Endothelial cell of umbilical vein (primary cell): Measurements from ENCODE around the gene ATP2B2. TPM values are rescaled to one million over a fixed set of nuclear protein-coding genes. Genes with fewer than 3 reads are reported as not detected.

ENCODE experiments used
- BruUV-seq: library from RNA; stranded (reverse); fragments of 400-500 nt; replicated peaks from 2 replicates; lab custom pipeline; 2021; lab: Mats Ljungman, UMichigan
- CTCF ChIA-PET: fragments of 300-600, 350-600 bp; sonication (Branson Sonifier 250); formaldehyde crosslinking; loops from one replicate; lab custom pipeline; 2021; ENCODE audit warnings: antibody characterized with exemption, inconsistent platforms; lab: Charles Lee
- POLR2A ChIA-PET: fragments of 300-600, 350-600 bp; sonication (Branson Sonifier 250); formaldehyde crosslinking; loops from one replicate; lab custom pipeline; 2021; ENCODE audit warnings: antibody characterized with exemption, inconsistent platforms; lab: Charles Lee
- DNase-seq: peaks from one replicate; pipeline ENCODE4 v3.0.0-alpha.2; 2011; ENCODE audit warnings: low read depth, low spot score
- FAIRE-seq: peaks from 2 replicates; lab custom pipeline; 2011; peaks lifted over from hg19 to GRCh38; lab: Jason Lieb, UNC
- H2AFZ ChIP-seq: 2 replicates; pipeline ENCODE4 v1.6.0; 2012; ENCODE audit warnings: low read depth, low read length, control low read depth, inconsistent platforms
- H3K27ac ChIP-seq: 2 replicates; pipeline ENCODE4 v1.5.1; 2011; ENCODE audit warnings: low read depth, mild to moderate bottlenecking, control low read depth, low read length, moderate library complexity; ENCODE audit not compliant: insufficient read depth
- H3K27me3 ChIP-seq, 2 experiments: 2 replicates each; pipeline versions ENCODE4 v1.6.0 to v1.6.1; 2011; ENCODE audit warnings: low read length in 2 of 2, mixed read lengths in 1 of 2; ENCODE audit not compliant: control insufficient read depth in 2 of 2, insufficient read depth in 2 of 2
- H3K36me3 ChIP-seq, 2 experiments: 2 replicates in 1 of 2; 3 replicates in 1 of 2; pipeline ENCODE4 v1.5.1; 2011; ENCODE audit warnings: low read length in 2 of 2, mild to moderate bottlenecking in 1 of 2, moderate library complexity in 1 of 2; ENCODE audit not compliant: control insufficient read depth in 2 of 2, insufficient read depth in 2 of 2; ENCODE audit errors: extremely low read depth in 1 of 2
- H3K4me1 ChIP-seq: 3 replicates; pipeline ENCODE4 v1.5.1; 2011; ENCODE audit warnings: mild to moderate bottlenecking, low read length; ENCODE audit not compliant: control insufficient read depth, insufficient read depth; ENCODE audit errors: extremely low read depth
- H3K4me2 ChIP-seq: 2 replicates; pipeline ENCODE4 v1.6.1; 2011; ENCODE audit warnings: low read length, control low read depth, mixed read lengths; ENCODE audit not compliant: insufficient read depth
- H3K4me3 ChIP-seq, 3 experiments: fragments of 200-600 bp in 1 of 3; sonication (generic), shearing (Covaris generic) in 1 of 3; replicated peaks in 1 of 3; 2 replicates each; pipeline ENCODE4 v1.5.1; 2011 to 2016; ENCODE audit warnings: control low read depth in 3 of 3, low read length in 3 of 3, mild to moderate bottlenecking in 2 of 3, inconsistent platforms in 1 of 3, low read depth in 1 of 3, moderate library complexity in 1 of 3; ENCODE audit not compliant: insufficient read depth in 1 of 3
- H3K79me2 ChIP-seq: 2 replicates; pipeline ENCODE4 v1.6.0; 2012; ENCODE audit warnings: low read length, inconsistent platforms; ENCODE audit not compliant: control insufficient read depth, insufficient read depth
- H3K9ac ChIP-seq: replicated peaks from 2 replicates; pipeline ENCODE3; 2011; ENCODE audit warnings: low read length, control low read depth; ENCODE audit not compliant: insufficient read depth; ENCODE audit errors: extremely low read depth
- H3K9me1 ChIP-seq: replicated peaks from 3 replicates; pipeline ENCODE4 v1.6.0; 2011; ENCODE audit warnings: mild to moderate bottlenecking, low read length; ENCODE audit not compliant: control insufficient read depth, insufficient read depth; ENCODE audit errors: extremely low read depth
- H3K9me3 ChIP-seq: replicated peaks from 2 replicates; pipeline ENCODE4 v1.5.1; 2012; ENCODE audit warnings: low read length, inconsistent platforms; ENCODE audit not compliant: control insufficient read depth, insufficient read depth
- H4K20me1 ChIP-seq: replicated peaks from 2 replicates; pipeline ENCODE3; 2011; ENCODE audit warnings: mild to moderate bottlenecking, low read length; ENCODE audit not compliant: control insufficient read depth, insufficient read depth; ENCODE audit errors: extremely low read depth
- EZH2 ChIP-seq: IDR thresholded peaks from 2 replicates; pipeline ENCODE4 v1.6.1; 2012; ENCODE audit warnings: borderline replicate concordance, low read depth, mild to moderate bottlenecking, moderate library complexity, low read length, inconsistent platforms; ENCODE audit not compliant: severe bottlenecking
- FOS ChIP-seq: IDR thresholded peaks from 2 replicates; pipeline ENCODE4 v1.6.1; 2011; ENCODE audit warnings: mild to moderate bottlenecking, low read length, moderate library complexity, borderline replicate concordance; ENCODE audit not compliant: insufficient read depth
- GATA2 ChIP-seq: IDR thresholded peaks from 2 replicates; pipeline ENCODE4 v1.7.0; 2011; ENCODE audit warnings: low read depth, mild to moderate bottlenecking, moderate library complexity, mixed read lengths, low read length; ENCODE audit not compliant: insufficient read length, insufficient read depth
- JUN ChIP-seq: IDR thresholded peaks from 2 replicates; pipeline ENCODE4 v1.6.1; 2011; ENCODE audit warnings: borderline replicate concordance, low read depth; ENCODE audit not compliant: insufficient read length, insufficient read depth
- MYC ChIP-seq: IDR thresholded peaks from one replicate; pipeline ENCODE4 v1.6.1; 2011; ENCODE audit warnings: mild to moderate bottlenecking, low read depth, low read length
- POLR2A ChIP-seq: IDR thresholded peaks from 2 replicates; pipeline ENCODE4 v1.6.1; 2012; ENCODE audit warnings: low read depth, mild to moderate bottlenecking, control low read depth, low read length
- POLR2AphosphoS5 ChIP-seq: IDR thresholded peaks from 2 replicates; pipeline ENCODE4 v1.6.1; 2012; ENCODE audit warnings: low read depth, mild to moderate bottlenecking, control low read depth, low read length, moderate library complexity; ENCODE audit not compliant: insufficient read depth
- dilution Hi-C: fragments of 300-500 bp; cut with MboI; formaldehyde crosslinking; loops from one replicate; pipeline ENCODE4 v1.15.0; 2019; ENCODE audit warnings: low sequenced_read_pairs; ENCODE audit not compliant: extremely low pct_ligation_motif_present
- intact Hi-C: fragments of 100-400 bp; cut with micrococcal nuclease; formaldehyde crosslinking; loops from one replicate; pipeline ENCODE4 v1.10.0; 2022
- polyA plus RNA-seq, 4 experiments: library from polyadenylated mRNA; depleted of rRNA in 3 of 4; stranded (reverse) in 3 of 4; unstranded in 1 of 4; fragments of >200 nt; gene quantifications; 2 replicates each; pipeline versions ENCODE4 v1.2.1 to v1.2.3, GENCODE V29; 2011 to 2012; ENCODE audit warnings: missing spikeins in 1 of 4
- total RNA-seq: library from RNA; stranded (reverse); gene quantifications from 2 replicates; pipeline ENCODE4 v1.2.3, GENCODE V29; 2021
- TF ChIP-seq, protein P1 (sequence below): IDR thresholded peaks from 2 replicates; pipeline ENCODE4 v1.6.1; 2011; ENCODE audit not compliant: insufficient read depth, insufficient read length
- TF ChIP-seq, protein P2 (sequence below), 2 donors: IDR thresholded peaks; 1 replicate in 1 of 2; 2 replicates in 1 of 2; pipeline ENCODE4 v1.5.1; 2011; ENCODE audit warnings: low read length in 2 of 2, mild to moderate bottlenecking in 2 of 2, moderate library complexity in 2 of 2, control low read depth in 1 of 2, inconsistent platforms in 1 of 2, low read depth in 1 of 2; ENCODE audit not compliant: insufficient read depth in 1 of 2; ENCODE audit errors: extremely low read depth in 1 of 2

The ATP2B2 gene
- total and polyA plus RNA-seq, 2 donors (not counting 3 experiments of a cell fraction or from before 2014, with no cell fraction given) = not detected

DNA sequence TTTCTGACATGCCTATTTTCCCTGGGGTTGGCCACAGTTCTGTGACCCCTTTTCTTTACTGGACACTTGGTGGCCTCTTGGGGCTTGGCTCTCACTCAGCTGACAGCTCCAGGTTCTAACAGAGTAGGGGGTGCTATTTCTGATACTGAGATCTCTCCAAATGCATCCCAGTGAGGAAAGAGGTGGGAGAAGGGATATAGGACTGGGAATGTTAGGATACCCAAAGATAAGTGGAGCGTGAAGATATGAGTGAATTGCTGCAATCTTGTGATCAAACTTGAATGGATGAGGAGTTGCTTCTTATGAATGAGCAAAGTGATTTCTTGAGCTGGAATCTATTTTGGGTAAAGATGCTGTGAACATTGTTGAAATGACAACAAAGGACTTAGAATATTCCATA is 74.6 kb downstream of the ATP2B2 start:
- Histone ChIP-seq H3K4me1 (no peaks in the 10 kb centered on the region), H3K27me3 (no peaks in the 10 kb centered on the region), H4K20me1 (no peaks in the 10 kb centered on the region), H3K9me3 (no peaks in the 10 kb centered on the region), H3K9me1 (no peaks in the 10 kb centered on the region), H3K79me2 (no peaks in the 10 kb centered on the region), H3K4me2 (no peak overlapping the region), H3K9ac (no peak overlapping the region), H3K4me3 (no peak overlapping the region), H3K36me3 (no peaks in the 10 kb centered on the region), H2AFZ (no peak overlapping the region), H3K27ac (no peak overlapping the region)
- CTCF ChIA-PET = interaction anchor here (1.1 kb wide), 1 partner anchor 26 kb away, joined by 3 read pairs; no protein-coding TSS in a partner anchor
- dilution Hi-C loops (no loop called here), intact Hi-C loops (no loop called here)
- no TSS peak for BruUV-seq
- FAIRE-seq (no peak), DNase-seq (no peak)
- TF ChIP-seq FOS (no peak), EZH2 (no peak), POLR2A (no peak), JUN (no peak), MYC (no peak), POLR2AphosphoS5 (no peak)
- TF ChIP-seq, protein P1, sequence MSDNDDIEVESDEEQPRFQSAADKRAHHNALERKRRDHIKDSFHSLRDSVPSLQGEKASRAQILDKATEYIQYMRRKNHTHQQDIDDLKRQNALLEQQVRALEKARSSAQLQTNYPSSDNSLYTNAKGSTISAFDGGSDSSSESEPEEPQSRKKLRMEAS = no peak
- POLR2A ChIA-PET = no interaction called here

DNA sequence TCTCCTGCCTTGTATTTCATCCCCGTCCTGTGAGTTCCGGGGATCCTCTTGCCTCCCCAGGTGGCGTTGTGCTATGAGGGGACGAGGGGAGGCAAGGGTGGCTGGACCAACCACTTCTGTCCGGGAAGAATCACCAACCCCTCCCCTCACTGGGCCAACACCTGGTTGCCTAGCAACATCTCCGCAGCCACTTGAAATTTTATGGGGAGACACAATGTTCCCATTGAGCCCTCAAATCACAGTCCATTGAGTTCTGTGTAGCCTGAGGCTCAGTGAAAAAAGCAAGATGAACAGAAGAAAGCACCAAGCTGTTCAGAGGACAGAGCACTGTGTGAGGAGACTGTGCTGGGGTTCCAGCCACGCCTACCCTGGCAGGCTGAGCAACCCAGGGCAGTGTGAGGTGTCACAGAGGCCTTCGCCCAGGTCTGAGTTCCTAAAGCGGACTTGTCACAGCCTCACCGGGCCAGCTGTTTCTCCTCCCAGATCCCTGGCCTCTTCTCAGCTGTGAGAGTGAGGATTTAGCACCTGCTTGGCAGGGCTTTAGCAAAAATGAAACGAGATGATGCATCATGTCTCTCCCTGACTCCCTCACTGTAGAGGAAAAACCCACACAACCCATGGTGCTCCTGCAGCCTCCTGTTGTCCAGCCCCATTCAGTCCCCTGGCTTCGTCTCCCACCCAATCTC is 76.8 kb downstream of the ATP2B2 start:
- DNase-seq = no peak
- Histone ChIP-seq H4K20me1 (no peaks in the 10 kb centered on the region), H3K79me2 (no peaks in the 10 kb centered on the region), H2AFZ (no peak overlapping the region), H3K9me1 (no peaks in the 10 kb centered on the region), H3K4me2 (no peak overlapping the region), H3K4me1 (no peaks in the 10 kb centered on the region), H3K27ac (no peak overlapping the region), H3K27me3 (no peaks in the 10 kb centered on the region), H3K9me3 (no peaks in the 10 kb centered on the region), H3K36me3 (no peaks in the 10 kb centered on the region), H3K9ac (no peak overlapping the region), H3K4me3 (no peak overlapping the region)
- no peak for FAIRE-seq
- TF ChIP-seq MYC (no peak), FOS (no peak), POLR2A (no peak), POLR2AphosphoS5 (no peak), JUN (no peak), EZH2 (no peak), GATA2 (no peak)
- TF ChIP-seq, protein P1 = no peak
- TF ChIP-seq, protein P2, sequence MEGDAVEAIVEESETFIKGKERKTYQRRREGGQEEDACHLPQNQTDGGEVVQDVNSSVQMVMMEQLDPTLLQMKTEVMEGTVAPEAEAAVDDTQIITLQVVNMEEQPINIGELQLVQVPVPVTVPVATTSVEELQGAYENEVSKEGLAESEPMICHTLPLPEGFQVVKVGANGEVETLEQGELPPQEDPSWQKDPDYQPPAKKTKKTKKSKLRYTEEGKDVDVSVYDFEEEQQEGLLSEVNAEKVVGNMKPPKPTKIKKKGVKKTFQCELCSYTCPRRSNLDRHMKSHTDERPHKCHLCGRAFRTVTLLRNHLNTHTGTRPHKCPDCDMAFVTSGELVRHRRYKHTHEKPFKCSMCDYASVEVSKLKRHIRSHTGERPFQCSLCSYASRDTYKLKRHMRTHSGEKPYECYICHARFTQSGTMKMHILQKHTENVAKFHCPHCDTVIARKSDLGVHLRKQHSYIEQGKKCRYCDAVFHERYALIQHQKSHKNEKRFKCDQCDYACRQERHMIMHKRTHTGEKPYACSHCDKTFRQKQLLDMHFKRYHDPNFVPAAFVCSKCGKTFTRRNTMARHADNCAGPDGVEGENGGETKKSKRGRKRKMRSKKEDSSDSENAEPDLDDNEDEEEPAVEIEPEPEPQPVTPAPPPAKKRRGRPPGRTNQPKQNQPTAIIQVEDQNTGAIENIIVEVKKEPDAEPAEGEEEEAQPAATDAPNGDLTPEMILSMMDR (IDR thresholded peaks at IDR 0.05; ENCODE audit: extremely low read depth in 1 of 2, insufficient read depth in 1 of 2, low read depth in 1 of 2, low read length in 2 of 2) = no peak
- dilution Hi-C loops (no loop called here), intact Hi-C loops (no loop called here)
- ChIA-PET CTCF (no interaction called here), POLR2A (no interaction called here)
- BruUV-seq = no TSS peak
